ENCODE data around the gene USP49.

DNA sequence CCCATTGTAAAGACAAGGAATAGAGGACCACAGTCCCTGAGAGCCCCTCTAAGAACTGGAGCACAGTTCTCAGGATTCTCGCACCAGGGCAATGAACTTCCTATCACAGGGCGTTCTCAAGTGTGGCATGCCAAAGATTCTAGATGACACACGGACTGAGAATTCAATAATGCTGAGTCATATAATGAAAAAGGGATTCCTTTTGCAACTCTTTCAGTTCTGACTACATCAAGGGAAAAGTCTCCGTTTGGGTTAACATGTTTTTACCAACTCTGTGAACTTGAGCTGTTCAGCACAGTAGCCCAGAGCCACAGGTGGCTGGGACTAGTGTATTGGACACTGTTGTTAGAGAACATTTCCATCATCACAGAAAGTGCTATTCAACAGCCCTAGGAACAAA is 22.4 kb upstream of the USP49 start:
- TF ChIP-seq, protein P1, sequence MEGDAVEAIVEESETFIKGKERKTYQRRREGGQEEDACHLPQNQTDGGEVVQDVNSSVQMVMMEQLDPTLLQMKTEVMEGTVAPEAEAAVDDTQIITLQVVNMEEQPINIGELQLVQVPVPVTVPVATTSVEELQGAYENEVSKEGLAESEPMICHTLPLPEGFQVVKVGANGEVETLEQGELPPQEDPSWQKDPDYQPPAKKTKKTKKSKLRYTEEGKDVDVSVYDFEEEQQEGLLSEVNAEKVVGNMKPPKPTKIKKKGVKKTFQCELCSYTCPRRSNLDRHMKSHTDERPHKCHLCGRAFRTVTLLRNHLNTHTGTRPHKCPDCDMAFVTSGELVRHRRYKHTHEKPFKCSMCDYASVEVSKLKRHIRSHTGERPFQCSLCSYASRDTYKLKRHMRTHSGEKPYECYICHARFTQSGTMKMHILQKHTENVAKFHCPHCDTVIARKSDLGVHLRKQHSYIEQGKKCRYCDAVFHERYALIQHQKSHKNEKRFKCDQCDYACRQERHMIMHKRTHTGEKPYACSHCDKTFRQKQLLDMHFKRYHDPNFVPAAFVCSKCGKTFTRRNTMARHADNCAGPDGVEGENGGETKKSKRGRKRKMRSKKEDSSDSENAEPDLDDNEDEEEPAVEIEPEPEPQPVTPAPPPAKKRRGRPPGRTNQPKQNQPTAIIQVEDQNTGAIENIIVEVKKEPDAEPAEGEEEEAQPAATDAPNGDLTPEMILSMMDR (conservative IDR thresholded peaks at IDR 0.05; ENCODE audit: low read length): no peak
- no peak for TF ChIP-seq EZH2phosphoT487 (IDR thresholded peaks at IDR 0.05; ENCODE audit: borderline replicate concordance, low read depth, low read length)

Measured in OCI-LY7 (cell line).